Ovary (tissue), 3 donors: ENCODE data around the gene TEKT5.

Experiments used
- CTCF ChIP-seq, 3 donors: fragments of 450-650 bp in 2 of 3; fragments of 200-600 bp in 1 of 3; IDR thresholded peaks; one replicate each; pipeline versions ENCODE4 v1.5.1 to v1.8.0; 2016 to 2022; ENCODE audit warnings: antibody characterized with exemption in 3 of 3, mild to moderate bottlenecking in 1 of 3
- EP300 ChIP-seq: sonication (generic); formaldehyde crosslinking; IDR thresholded peaks from one replicate; pipeline ENCODE4 v1.6.1; 2017; ENCODE audit warnings: antibody characterized with exemption
- POLR2A ChIP-seq: fragments of 450-650 bp; IDR thresholded peaks from one replicate; pipeline ENCODE4 v1.6.1; 2017; ENCODE audit warnings: antibody characterized with exemption, mild to moderate bottlenecking, moderate library complexity
- donor health status: DM: no; HTN: no; CAD: no.

DNA sequence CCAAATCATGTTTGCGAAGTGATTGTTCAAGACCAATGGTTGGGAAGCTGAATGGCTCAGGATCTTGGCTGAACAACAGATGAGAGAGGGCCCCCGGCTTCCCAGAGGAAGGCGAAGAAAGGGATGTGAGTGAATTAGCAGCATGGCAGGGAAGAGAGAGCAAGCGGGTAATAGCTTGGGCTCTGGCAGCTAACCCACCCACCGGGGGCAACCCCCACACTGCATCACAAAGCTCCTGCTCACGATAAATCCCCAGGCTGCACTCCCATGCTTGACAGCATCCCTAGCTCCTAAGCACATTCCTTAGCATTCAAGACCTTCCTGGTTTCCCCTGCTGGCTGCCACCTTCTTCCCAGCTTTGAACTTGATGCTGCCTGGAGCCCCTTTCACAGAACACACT, 88.1 kb downstream of the TEKT5 start:
- TF ChIP-seq CTCF (IDR thresholded peaks at IDR 0.05) (no peak), POLR2A (no peak), EP300 (no peak)
